Subcutaneous abdominal adipose tissue (tissue), 5 donors: Measurements from ENCODE around the gene PAPOLB.

Experiments
- H3K27ac ChIP-seq: one replicate; pipeline ENCODE4 v1.7.0; 2013; ENCODE audit warnings: low read depth, mild to moderate bottlenecking, inconsistent platforms, low read length, moderate library complexity
- H3K27me3 ChIP-seq, 5 donors: one replicate each; pipeline ENCODE4 v1.7.0; 2013; ENCODE audit warnings: low read length in 5 of 5, inconsistent platforms in 1 of 5; ENCODE audit not compliant: control insufficient read depth in 5 of 5, insufficient read depth in 4 of 5
- H3K36me3 ChIP-seq, 5 donors: one replicate each; pipeline ENCODE4 v1.7.0; 2013; ENCODE audit warnings: low read length in 5 of 5; ENCODE audit not compliant: control insufficient read depth in 5 of 5, insufficient read depth in 5 of 5
- H3K4me1 ChIP-seq, 5 donors: one replicate each; pipeline ENCODE4 v1.7.0; 2013; ENCODE audit warnings: low read length in 5 of 5, mild to moderate bottlenecking in 3 of 5, moderate library complexity in 1 of 5; ENCODE audit not compliant: control insufficient read depth in 5 of 5, insufficient read depth in 5 of 5
- H3K4me3 ChIP-seq, 5 donors: one replicate each; pipeline ENCODE4 v1.7.0; 2013; ENCODE audit warnings: low read length in 5 of 5, low read depth in 1 of 5
- H3K9ac ChIP-seq, 5 donors: one replicate each; pipeline ENCODE4 v1.7.0; 2013; ENCODE audit warnings: low read length in 5 of 5, mild to moderate bottlenecking in 4 of 5, moderate library complexity in 3 of 5
- H3K9me3 ChIP-seq, 5 donors: one replicate each; pipeline ENCODE4 v1.7.0; 2013; ENCODE audit warnings: low read length in 5 of 5; ENCODE audit not compliant: control insufficient read depth in 5 of 5
- donor health status: healthy.
- donor health status: healthy.
- donor health status: healthy.
- donor health status: healthy.
- donor health status: healthy.

PAPOLB gene

DNA sequence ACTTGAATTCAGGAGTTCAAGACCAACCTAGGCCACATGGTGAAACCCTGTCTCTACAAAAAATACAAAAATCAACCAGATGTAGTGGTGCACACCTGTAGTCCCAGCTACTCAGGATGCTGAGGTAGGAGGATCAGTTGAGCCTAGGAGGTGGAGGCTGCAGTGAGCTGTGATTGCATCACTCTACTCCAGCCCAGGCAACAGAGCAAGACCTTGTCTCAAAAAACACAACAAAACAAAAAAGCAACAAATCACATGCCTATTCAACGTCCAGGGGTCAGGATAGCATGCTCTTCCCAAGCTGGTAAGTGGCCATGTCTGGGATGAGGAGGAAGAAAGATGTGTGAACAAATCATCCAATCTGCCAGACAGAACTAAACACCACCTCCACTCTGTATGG lies 27.9 kb upstream of the PAPOLB start:
- H3K27me3 ChIP-seq: peaks cover 0 to 2% (median 0%) of the 10 kb centered on the region in 5 donors
- no peaks in the 10 kb centered on the region for H3K4me1 ChIP-seq
- no peaks in the 10 kb centered on the region for H3K36me3 ChIP-seq
- peaks cover 0 to 8% (median 6%) of the 10 kb centered on the region in 5 donors for H3K9me3 ChIP-seq
- no peak overlapping the region for H3K4me3 ChIP-seq
- H3K9ac ChIP-seq: no peak overlapping the region
- no peak overlapping the region for H3K27ac ChIP-seq

DNA sequence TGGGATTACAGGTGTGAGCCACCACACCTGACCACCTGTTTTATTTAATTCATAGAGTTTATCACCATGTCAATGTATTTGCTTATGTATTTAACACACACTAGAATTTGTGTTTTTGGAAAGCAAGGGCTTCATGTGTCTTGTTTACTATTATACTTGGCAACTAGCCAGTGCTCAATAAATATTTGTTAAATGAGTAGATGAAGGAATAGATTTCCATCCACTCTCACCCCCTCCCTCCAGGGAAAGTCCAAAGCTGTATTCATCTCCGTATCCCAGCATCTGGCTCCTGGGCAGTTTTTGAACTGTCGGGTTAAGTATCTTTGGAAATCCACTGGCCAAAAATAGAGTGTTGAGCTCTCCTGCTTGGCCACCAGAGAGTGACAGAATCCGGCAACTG lies 26.3 kb upstream of the PAPOLB start:
- Histone ChIP-seq H3K4me1 (peaks cover 0 to 3% (median under 1%) of the 10 kb centered on the region in 5 donors), H3K9ac (no peak overlapping the region), H3K4me3 (no peak overlapping the region), H3K36me3 (no peaks in the 10 kb centered on the region), H3K27ac (no peak overlapping the region), H3K9me3 (no peaks in the 10 kb centered on the region), H3K27me3 (peaks cover 0 to 4% (median 0%) of the 10 kb centered on the region in 5 donors)

DNA sequence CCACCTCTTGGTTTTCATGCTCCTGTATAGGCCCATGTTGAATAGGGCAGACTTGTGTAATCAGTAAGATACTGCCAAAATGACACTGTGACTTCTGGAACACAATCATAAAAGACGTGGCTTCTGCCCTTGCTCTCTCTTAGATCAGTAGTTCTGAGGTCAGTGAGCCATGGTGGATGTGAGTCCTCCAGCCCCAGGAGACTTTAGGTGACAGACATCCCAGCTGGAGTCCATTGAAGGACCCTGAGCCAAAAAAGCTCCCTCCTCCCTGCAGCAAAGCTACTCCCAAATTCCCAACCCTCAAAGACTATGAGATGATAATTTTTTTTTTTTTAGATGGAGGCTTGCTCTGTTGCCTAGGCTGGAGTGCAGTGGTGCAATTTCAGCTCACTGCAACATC lies 24.8 kb upstream of the PAPOLB start:
- Histone ChIP-seq H3K4me1 (peaks cover 3 to 17% (median 15%) of the 10 kb centered on the region in 5 donors), H3K9me3 (no peaks in the 10 kb centered on the region), H3K4me3 (no peak overlapping the region), H3K9ac (no peak overlapping the region), H3K36me3 (no peaks in the 10 kb centered on the region), H3K27me3 (peaks cover 0 to 11% (median 0%) of the 10 kb centered on the region in 5 donors), H3K27ac (no peak overlapping the region)

DNA sequence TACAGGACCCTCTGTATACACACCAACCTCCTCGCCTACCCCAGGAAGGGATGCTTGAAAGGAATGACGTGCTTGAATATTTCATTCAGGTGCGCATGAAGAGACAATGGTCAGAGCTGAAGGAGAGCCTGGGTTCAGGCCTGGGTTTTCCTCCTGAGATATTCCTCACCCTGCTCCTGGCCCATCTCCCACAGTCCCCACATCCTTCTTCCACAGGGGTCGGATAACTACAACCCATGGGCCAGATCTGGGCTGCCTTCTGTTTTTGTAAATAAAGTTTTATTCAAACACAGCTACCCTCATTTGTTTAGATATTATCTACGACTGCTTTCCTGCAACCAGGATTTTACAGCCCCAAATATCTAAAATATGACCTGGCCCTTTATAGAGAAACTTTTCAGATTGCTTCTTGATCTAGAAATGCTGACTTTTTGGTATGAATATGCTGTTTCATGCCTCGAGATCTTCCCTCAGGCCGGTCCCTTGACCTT lies 23.5 kb upstream of the PAPOLB start:
- Histone ChIP-seq H3K9me3 (no peaks in the 10 kb centered on the region), H3K4me1 (peaks cover 3 to 19% (median 15%) of the 10 kb centered on the region in 5 donors), H3K27ac (no peak overlapping the region), H3K9ac (no peak overlapping the region), H3K27me3 (peaks cover 0 to 11% (median 0%) of the 10 kb centered on the region in 5 donors), H3K4me3 (no peak overlapping the region), H3K36me3 (no peaks in the 10 kb centered on the region)

DNA sequence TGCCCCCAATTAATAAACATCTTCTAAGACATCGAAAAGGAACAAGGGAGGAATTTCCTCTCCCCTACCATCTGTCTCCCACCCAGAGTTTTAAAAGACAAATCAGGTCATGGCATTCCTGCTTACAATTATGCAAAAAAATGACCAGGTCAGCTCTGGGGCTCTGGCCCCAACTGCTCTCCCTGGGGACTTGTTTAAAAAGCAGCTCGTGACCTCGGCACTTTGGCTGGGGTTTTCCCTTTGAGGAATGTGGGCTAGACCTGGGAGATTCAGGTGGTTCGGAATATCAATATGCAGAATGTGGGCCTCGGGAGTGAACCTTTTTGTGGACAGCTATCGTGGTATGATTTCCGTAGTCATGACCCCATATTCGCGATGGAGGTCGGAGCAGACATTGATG lies 22.3 kb upstream of the PAPOLB start:
- Histone ChIP-seq H3K36me3 (no peaks in the 10 kb centered on the region), H3K27ac (no peak overlapping the region), H3K4me1 (peaks cover 3 to 31% (median 21%) of the 10 kb centered on the region in 5 donors), H3K4me3 (no peak overlapping the region), H3K27me3 (peaks cover 0 to 11% (median 0%) of the 10 kb centered on the region in 5 donors), H3K9me3 (no peaks in the 10 kb centered on the region), H3K9ac (no peak overlapping the region)

DNA sequence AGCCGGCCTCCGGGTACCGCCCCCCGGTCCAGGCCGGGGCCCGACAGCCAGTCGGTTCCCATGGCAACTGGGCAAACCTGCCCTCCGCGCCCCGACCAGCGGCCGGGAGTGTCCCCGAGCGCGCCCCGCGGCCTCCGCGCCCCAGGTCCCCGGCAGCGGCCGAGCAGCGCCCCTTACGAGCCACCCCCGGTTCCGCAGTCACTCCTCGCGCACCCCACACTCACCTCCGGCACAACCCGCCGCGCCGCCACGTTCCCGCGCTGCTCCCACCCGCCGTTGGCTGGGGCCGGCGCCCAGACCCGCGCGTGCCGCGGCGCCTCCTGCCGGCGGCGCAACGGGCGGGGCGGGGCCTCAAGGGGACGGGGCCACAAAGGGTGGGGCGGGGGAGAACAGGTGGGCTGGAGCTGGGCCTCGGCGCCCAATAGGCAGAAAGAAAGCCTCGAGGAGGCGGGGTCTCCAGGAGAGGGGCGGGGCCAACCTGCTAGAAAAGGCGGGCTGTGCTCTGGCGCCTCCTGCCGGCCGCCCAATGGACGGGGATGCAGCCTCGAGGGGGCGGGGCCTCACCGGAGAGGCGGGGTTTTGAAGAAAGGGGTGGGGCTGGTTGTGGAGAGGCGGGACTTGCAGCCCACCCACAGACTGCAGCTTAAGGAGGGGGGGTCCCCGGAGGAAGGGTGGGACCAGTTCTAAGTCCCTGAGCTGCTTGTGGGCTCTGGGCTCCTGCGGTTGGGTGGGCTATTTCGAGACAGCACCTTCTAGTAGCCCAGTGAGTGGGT lies 21.7 kb upstream of the PAPOLB start, which contains the start of gene RADIL:
Gene RADIL (minus strand): TSS at position 345 of the 773 bp plus-strand sequence. CDS start 5,577 bp downstream, outside the sequence.
- H3K27me3 ChIP-seq: peaks cover 0 to 11% (median 0%) of the 10 kb centered on the region in 5 donors
- peak within 1 kb of the TSS; percentile 50 for H3K27ac ChIP-seq
- peak within 1 kb of the TSS in 4 of 5 donors; percentile 30 to 72 (median 40) for H3K9ac ChIP-seq
- peaks cover 3 to 37% (median 24%) of the 10 kb centered on the region in 5 donors for H3K4me1 ChIP-seq
- peak within 1 kb of the TSS; percentile 58 to 77 (median 66) for H3K4me3 ChIP-seq
- H3K9me3 ChIP-seq: no peaks in the 10 kb centered on the region
- no peaks in the 10 kb centered on the region for H3K36me3 ChIP-seq

DNA sequence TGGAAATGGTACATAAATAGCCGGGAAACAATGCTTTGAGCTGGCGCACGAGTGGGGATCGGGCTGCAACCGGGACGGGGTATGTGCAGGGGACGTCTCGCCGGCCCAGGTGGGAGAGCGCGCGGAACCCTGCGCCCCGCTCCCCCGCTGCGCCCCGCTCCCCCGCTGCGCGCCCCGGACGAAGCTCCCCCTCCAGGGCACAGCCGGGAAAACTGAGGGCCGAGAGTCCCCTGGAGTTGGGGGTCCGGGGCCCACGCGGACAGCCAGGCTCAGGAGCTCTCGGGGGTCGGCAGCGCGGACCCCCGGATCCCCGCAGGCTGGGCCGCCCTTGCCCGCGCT lies 21.2 kb upstream of the PAPOLB start:
- Histone ChIP-seq H3K36me3 (peaks cover 0 to under 1% (median 0%) of the 10 kb centered on the region in 5 donors), H3K9ac (peak overlapping the region in 2 of 5 donors; percentile 25 to 30), H3K4me1 (peaks cover 3 to 38% (median 24%) of the 10 kb centered on the region in 5 donors), H3K27ac (peak overlapping the region; percentile 50), H3K9me3 (no peaks in the 10 kb centered on the region), H3K4me3 (peak overlapping the region; percentile 58 to 77 (median 66)), H3K27me3 (peaks cover 0 to 11% (median 0%) of the 10 kb centered on the region in 5 donors)

DNA sequence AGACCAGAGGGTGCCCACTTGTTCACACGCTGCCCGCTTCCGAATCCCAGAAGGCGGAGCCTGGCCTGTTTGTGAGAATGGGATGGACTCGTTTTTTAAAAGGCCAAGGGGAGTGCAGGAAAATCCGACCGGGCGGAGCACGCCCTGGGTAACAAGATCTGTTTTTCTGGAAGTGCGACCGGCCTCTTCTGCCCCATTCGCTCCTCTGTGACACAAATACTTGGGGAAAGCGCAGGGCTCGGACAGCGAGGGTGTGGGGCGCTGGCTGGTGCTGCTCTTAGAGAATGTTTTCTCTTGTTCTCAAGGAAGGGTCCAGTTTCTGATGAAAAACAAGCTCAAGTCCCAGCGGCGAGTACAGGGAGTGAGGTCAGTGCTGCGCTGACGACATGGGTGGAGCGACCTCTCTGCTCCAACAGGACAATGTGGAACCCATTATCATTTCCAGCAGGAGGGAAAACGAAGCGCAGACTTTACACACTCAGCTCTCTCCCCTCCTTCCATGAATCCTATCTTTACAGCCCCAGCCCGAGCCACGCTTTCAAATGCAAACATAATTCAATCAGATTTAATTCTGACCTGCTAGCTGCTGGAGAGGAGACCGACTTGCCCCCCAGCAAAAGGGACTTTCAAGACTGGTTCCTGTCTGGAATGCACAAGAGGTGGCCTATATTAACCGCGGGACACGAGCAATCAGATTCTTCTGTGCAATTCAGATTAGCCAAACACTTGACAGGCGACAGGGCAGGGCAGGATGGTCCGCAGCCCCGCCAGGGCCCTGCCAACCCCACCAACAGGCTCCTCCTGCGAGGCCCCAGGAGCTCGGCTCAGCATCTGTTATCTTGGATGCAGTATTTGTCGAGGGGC lies 20.6 kb upstream of the PAPOLB start:
- peak overlapping the region; percentile 58 to 77 (median 66) for H3K4me3 ChIP-seq
- H3K9ac ChIP-seq: peak overlapping the region; percentile 35 to 72 (median 56)
- peaks cover 0 to 7% (median 4%) of the 10 kb centered on the region in 5 donors for H3K36me3 ChIP-seq
- H3K9me3 ChIP-seq: no peaks in the 10 kb centered on the region
- H3K27me3 ChIP-seq: peaks cover 0 to 11% (median 0%) of the 10 kb centered on the region in 5 donors
- peak overlapping the region; percentile 50 for H3K27ac ChIP-seq
- peaks cover 3 to 38% (median 24%) of the 10 kb centered on the region in 5 donors for H3K4me1 ChIP-seq

DNA sequence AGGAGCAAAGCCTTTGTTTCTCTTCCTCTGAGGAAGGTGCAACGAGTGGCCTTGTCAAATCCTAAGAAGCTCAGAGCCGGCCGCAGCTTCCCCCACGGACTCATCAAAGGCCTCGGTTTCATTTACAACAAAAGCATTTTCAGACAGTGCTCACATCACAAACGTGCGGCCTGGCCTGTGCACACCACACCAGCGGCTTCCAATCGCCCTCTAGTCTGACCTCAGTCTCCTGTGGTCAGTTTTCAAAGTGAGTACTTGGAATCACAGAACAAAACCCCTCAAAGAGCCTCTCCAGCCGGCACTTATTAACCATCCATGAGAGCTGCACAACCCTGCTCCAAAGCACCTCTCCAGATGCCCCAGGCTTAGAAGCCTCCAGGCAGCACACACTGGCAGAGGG lies 18.4 kb upstream of the PAPOLB start:
- Histone ChIP-seq H3K4me3 (peak overlapping the region in 4 of 5 donors; percentile 18 to 46 (median 42)), H3K9ac (no peak overlapping the region), H3K36me3 (peaks cover 0 to 10% (median 9%) of the 10 kb centered on the region in 5 donors), H3K27me3 (peaks cover 0 to 11% (median 0%) of the 10 kb centered on the region in 5 donors), H3K9me3 (no peaks in the 10 kb centered on the region), H3K27ac (no peak overlapping the region), H3K4me1 (peaks cover 3 to 38% (median 24%) of the 10 kb centered on the region in 5 donors)
